ENCODE results near the gene HOXB5.

- TF ChIP-seq POLR2A (IDR thresholded peaks at IDR 0.05) (no peak), CTCF (IDR thresholded peaks at IDR 0.05) (no peak)
Observed at GRCh38 chr17:48627623-48628521, 34.3 kb upstream of the HOXB5 start.
